A549 treated with AZD2906 at 1 μM for 4 hours (cell line): ENCODE measurements around the gene ATP5PO. TPM values are rescaled to one million over a fixed set of nuclear protein-coding genes. Genes with fewer than 3 reads are reported as not detected.

Experiments
- total RNA-seq: library from RNA; stranded (reverse); fragments of 200-300 nt; extraction: Qiagen RNA extraction; gene quantifications from 5 replicates; pipeline ENCODE4 v1.2.3, GENCODE V29; 2022

Gene ATP5PO
- 142 to 156 TPM (median 144 TPM) in 5 replicates for total RNA-seq

GRCh38 chr21:33915368-33916199 is at the start of gene ATP5PO:
Gene ATP5PO (minus strand): TSS chr21:33915804. CDS start chr21:33915763, 41 bp downstream.

Other genes with a start within 250 kb of the ATP5PO start
- gene MRPS6, start 157.8 kb upstream of the ATP5PO start, total RNA-seq: 35.4 to 44.7 TPM (median 40.6 TPM) in 5 replicates
- gene SLC5A3, start 157.8 kb upstream of the ATP5PO start, total RNA-seq: 2.2 to 3.2 TPM (median 2.6 TPM) in 5 replicates